CD4-positive, alpha-beta T cell treated with Interleukin-21 for 1 hour (primary cell): ENCODE data around the gene BFSP2.
"Not testable (repeated sequence)": the region's sequence is repeated elsewhere in the genome, so short reads cannot be mapped to it uniquely, and the experiment has no call there.

Experiments used
- DNase-seq: peaks from one replicate; pipeline ENCODE4 v3.0.0-alpha.2; 2020

BFSP2 gene

GRCh38 chr3:133482474-133482873 is 82.6 kb downstream of the BFSP2 start:
- DNase-seq = not testable (repeated sequence)

GRCh38 chr3:133486658-133487057 is 86.8 kb downstream of the BFSP2 start:
- DNase-seq = no peak

GRCh38 chr3:133487204-133487603 is 87.3 kb downstream of the BFSP2 start:
- DNase-seq = no peak

- DNase-seq = peak; percentile 72
Measured at GRCh38 chr3:133487920-133488540, 88.2 kb downstream of the BFSP2 start.

GRCh38 chr3:133488785-133489367 is 89.0 kb downstream of the BFSP2 start:
- DNase-seq = no peak

GRCh38 chr3:133489466-133490085 is 89.7 kb downstream of the BFSP2 start:
- no peak for DNase-seq

GRCh38 chr3:133490468-133491351 is 90.9 kb downstream of the BFSP2 start:
- peak; percentile 54 for DNase-seq

- no peak for DNase-seq
Measured at GRCh38 chr3:133491481-133492059, 91.7 kb downstream of the BFSP2 start.

- DNase-seq = no peak
Measured at GRCh38 chr3:133492159-133492741, 92.4 kb downstream of the BFSP2 start.

GRCh38 chr3:133494469-133494868 is 94.6 kb downstream of the BFSP2 start:
- DNase-seq = no peak

- not testable (repeated sequence) for DNase-seq
Measured at GRCh38 chr3:133502542-133502941, 102.7 kb downstream of the BFSP2 start.

GRCh38 chr3:133503409-133503808 is 103.6 kb downstream of the BFSP2 start:
- no peak for DNase-seq

GRCh38 chr3:133504736-133505135 is 104.9 kb downstream of the BFSP2 start:
- DNase-seq = no peak

- DNase-seq = no peak
Measured at GRCh38 chr3:133505813-133506212, 106.0 kb downstream of the BFSP2 start.

GRCh38 chr3:133506215-133506901 is 106.5 kb downstream of the BFSP2 start:
- peak; percentile 70 for DNase-seq

- DNase-seq = no peak
Measured at GRCh38 chr3:133509488-133509887, 109.6 kb downstream of the BFSP2 start.

- no peak for DNase-seq
Measured at GRCh38 chr3:133512416-133513089, 112.7 kb downstream of the BFSP2 start.

GRCh38 chr3:133514418-133514817 is 114.6 kb downstream of the BFSP2 start:
- no peak for DNase-seq

- no peak for DNase-seq
Measured at GRCh38 chr3:133515127-133515526, 115.3 kb downstream of the BFSP2 start.

- no peak for DNase-seq
Measured at GRCh38 chr3:133520286-133520685, 120.4 kb downstream of the BFSP2 start.

GRCh38 chr3:133520938-133521337 is 121.1 kb downstream of the BFSP2 start:
- DNase-seq = not testable (repeated sequence)
